ENCODE data around the gene TMED6.
"Not testable (repeated sequence)": the region's sequence is repeated elsewhere in the genome, so short reads cannot be mapped to it uniquely, and the experiment has no call there.

The TMED6 gene

DNA sequence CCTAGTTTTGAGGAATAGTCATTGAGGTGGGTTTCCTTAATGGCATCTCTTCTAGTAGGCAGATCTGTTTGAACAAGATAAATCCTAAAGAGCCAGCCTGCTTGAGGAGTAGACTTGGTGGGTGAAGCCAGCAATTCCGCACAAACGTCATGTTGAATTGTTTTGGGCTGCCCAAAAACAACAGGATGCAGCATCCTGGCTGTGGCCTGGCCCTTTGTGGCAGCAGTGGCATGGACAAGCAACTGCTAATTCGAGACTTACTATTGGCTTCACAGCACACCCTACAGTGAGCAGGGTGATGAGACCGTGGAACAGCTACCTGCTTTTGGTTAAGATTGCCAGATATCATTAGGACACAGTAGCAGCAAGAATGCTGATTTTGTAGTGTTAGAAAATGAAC lies 49.7 kb downstream of the TMED6 start:
- DNase-seq (ENCODE audit: low read depth in 2 of 2): no peak

DNA sequence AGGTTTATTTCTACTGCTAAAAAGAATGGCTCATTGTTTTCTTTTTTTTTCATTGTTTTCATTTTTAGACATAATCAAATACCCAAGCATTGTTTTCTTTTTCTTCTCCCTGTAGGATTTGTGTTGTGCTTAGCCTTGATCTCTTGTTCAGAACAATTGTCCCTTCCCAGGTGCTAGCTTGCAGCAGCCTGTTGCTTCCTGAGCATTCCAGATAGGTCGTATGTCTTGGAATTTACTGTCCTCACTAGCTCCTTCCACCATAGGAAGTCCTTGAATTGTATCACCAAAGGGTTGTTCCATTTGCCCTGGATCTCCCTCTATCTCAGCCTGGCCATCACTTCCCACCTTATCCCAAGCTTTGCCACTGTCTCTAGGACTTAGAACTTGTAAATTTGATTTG lies 50.4 kb downstream of the TMED6 start:
- no peak for DNase-seq (ENCODE audit: low read depth in 2 of 2)

DNA sequence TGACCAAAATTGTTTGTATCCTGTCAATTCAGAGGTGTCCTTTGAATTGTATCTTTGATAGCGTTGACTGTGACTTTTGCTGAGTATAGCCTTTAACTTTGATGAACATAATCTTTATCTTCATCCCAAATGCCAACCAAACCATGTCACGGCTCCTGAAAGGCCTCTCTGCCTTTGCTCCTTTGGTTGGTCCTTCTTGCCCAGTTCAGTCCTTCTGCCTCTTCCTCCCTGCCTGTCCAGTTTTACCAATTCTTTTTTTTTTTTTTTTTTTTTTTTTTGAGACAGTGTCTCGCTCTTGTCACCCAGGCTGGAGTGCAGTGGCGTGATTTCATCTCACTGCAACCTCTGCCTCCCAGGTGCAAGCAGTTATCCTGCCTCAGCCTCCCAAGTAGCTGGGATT lies 53.3 kb downstream of the TMED6 start:
- DNase-seq (ENCODE audit: low read depth in 2 of 2): no peak

DNA sequence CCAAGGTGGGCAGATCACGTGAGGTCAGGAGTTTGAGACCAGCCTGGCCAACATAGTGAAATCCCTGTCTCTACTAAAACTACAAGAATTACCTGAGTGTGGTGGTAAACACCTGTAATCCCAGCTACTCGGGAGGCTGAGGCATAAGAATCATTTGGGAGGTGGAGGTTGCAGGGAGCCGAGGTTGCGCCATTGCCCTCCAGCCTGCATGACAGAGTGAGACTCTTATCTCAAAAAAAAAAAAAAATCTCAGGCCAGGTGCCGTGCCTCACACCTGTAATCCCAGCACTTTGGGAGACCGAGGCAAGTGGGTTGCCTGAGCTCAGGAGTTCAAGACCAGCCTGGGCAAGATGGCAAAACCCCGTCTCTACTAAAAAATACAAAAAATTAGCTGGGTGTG lies 54.8 kb downstream of the TMED6 start:
- DNase-seq (ENCODE audit: low read depth in 2 of 2): not testable (repeated sequence)

DNA sequence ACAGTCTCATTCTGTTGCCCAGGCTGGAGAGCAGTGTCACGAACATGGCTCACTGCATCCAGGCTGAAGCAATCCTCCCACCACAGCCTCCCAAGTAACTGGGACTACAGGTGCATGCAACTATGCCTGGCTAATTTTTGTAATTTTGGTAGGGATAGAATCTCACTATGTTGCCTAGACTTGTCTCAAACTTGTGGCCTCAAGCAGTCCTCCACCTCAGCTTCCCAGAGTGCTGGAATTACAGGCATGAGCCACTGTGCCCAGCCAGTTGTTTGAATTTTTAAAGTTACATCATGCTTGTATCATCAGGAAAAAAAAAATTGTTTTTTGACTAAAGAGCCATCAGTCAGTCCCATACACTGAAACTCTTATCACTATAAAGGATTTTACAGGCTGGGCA lies 57.5 kb downstream of the TMED6 start:
- DNase-seq (ENCODE audit: low read depth in 2 of 2): no peak

DNA sequence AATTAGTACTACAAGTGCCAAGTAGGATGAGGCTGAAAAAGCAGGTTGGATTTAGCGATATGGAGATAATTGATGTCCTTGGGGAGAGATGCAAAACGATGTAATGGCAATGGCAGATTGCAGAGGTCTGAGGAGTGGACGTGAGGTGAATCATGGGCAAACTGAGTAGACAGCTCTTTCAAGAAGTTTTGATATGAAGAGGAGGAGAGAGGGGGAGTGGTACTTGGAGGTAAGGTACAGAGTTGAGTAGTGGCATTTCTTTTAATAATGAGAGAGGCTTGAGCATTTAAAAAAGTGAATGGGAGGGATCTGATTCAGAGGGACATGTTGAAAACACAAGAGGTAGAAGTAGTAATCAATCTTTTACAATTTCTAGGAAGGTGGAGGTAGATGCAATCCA lies 58.2 kb downstream of the TMED6 start:
- DNase-seq (ENCODE audit: low read depth in 2 of 2): no peak
